Stimulated activated naive CD8-positive, alpha-beta T cell treated with anti-CD3 and anti-CD28 coated beads, Interleukin-15, Interleukin-2, amounts not matched to agents 100 U/mL and 50 U/mL, for 24 hours (primary cell): Measurements from ENCODE around the gene NPFFR2.
"Not testable (repeated sequence)": the region's sequence is repeated elsewhere in the genome, so short reads cannot be mapped to it uniquely, and the experiment has no call there.

ENCODE experiments used
- ATAC-seq: fragments of 150-1000 bp; cut with Tn5 transposase; one replicate; pipeline ENCODE4 v1.10.0; 2021
- DNase-seq: peaks from one replicate; pipeline ENCODE4 v3.0.0; 2021

Gene NPFFR2

GRCh38 chr4:72112514-72113156 lies 80.8 kb downstream of the NPFFR2 start:
- DNase-seq (no peak), ATAC-seq (peak; percentile 82)

- ATAC-seq (no peak), DNase-seq (no peak)
Observed at GRCh38 chr4:72118017-72118416, 86.2 kb downstream of the NPFFR2 start.

- ATAC-seq (no peak), DNase-seq (no peak)
Observed at GRCh38 chr4:72119946-72120345, 88.1 kb downstream of the NPFFR2 start.

GRCh38 chr4:72128741-72129140 lies 96.9 kb downstream of the NPFFR2 start:
- ATAC-seq (no peak), DNase-seq (no peak)

- no peak for DNase-seq
Observed at GRCh38 chr4:72136429-72136828, 104.6 kb downstream of the NPFFR2 start.

GRCh38 chr4:72139997-72140396 lies 108.2 kb downstream of the NPFFR2 start:
- DNase-seq, ATAC-seq: not testable (repeated sequence)

More at GRCh38 chr4:72136429-72136828, 104.6 kb downstream of the NPFFR2 start:
- no peak for ATAC-seq

GRCh38 chr4:72144241-72144640 lies 112.4 kb downstream of the NPFFR2 start:
- DNase-seq (no peak), ATAC-seq (no peak)

GRCh38 chr4:72152731-72153130 lies 120.9 kb downstream of the NPFFR2 start:
- DNase-seq (no peak), ATAC-seq (no peak)

GRCh38 chr4:72153634-72154033 lies 121.8 kb downstream of the NPFFR2 start:
- ATAC-seq, DNase-seq: not testable (repeated sequence)

GRCh38 chr4:72169285-72169684 lies 137.5 kb downstream of the NPFFR2 start:
- not testable (repeated sequence) for DNase-seq, ATAC-seq

- no peak for ATAC-seq
- DNase-seq, result no peak
Observed at GRCh38 chr4:72169861-72170260, 138.1 kb downstream of the NPFFR2 start.

- DNase-seq (no peak), ATAC-seq (no peak)
Observed at GRCh38 chr4:72171761-72172160, 140.0 kb downstream of the NPFFR2 start.

- no peak for ATAC-seq
- no peak for DNase-seq
Observed at GRCh38 chr4:72179342-72179741, 147.5 kb downstream of the NPFFR2 start.

- DNase-seq (no peak), ATAC-seq (no peak)
Observed at GRCh38 chr4:72186714-72187113, 154.9 kb downstream of the NPFFR2 start.

GRCh38 chr4:72194046-72194445 lies 162.2 kb downstream of the NPFFR2 start:
- ATAC-seq (no peak), DNase-seq (no peak)

GRCh38 chr4:72194453-72194852 lies 162.7 kb downstream of the NPFFR2 start:
- ATAC-seq, result no peak
- DNase-seq, result no peak
